ENCODE data around the gene CLEC4G. TPM values are rescaled to one million over a fixed set of nuclear protein-coding genes. Genes with fewer than 3 reads are reported as not detected.
A peak's percentile ranks its signal among the peaks of the same experiment; 100 is the strongest.

Gene CLEC4G
- total and polyA plus RNA-seq, 9 of the 15 experiments (the other 6 are each of a cell fraction or from before 2014, with no cell fraction given), result not detected

GRCh38 chr19:7704280-7705060 is 27.4 kb downstream of the CLEC4G start (continued):
- TF ChIP-seq CTCF (IDR thresholded peaks at IDR 0.05 in 2 of 3, conservative IDR thresholded peaks at IDR 0.05 in 1 of 3; ENCODE audit: insufficient read depth in 2 of 3, low read depth in 1 of 3, low read length in 3 of 3) (no peak), ZNF395 (CRISPR knock-in tag; IDR thresholded peaks at IDR 0.05) (no peak), PRDM10 (IDR thresholded peaks at IDR 0.05; ENCODE audit: partially characterized antibody) (peak; percentile 67), RBM14 (IDR thresholded peaks at IDR 0.05; ENCODE audit: borderline replicate concordance, insufficient read depth, low read depth, low read length) (no peak), KDM1A (IDR thresholded peaks at IDR 0.05) (peak; percentile 78 to 79), BCOR (IDR thresholded peaks at IDR 0.05) (peak; percentile 95), ZNF134 (CRISPR knock-in tag; conservative IDR thresholded peaks at IDR 0.05) (no peak), POLR3G (IDR thresholded peaks at IDR 0.05; ENCODE audit: extremely low read depth, insufficient read length, insufficient replicate concordance) (no peak), ESRRB (CRISPR knock-in tag; IDR thresholded peaks at IDR 0.05; ENCODE audit: borderline replicate concordance) (no peak), E2F4 (CRISPR knock-in tag; IDR thresholded peaks at IDR 0.05; ENCODE audit: low read depth) (no peak), USF1 (CRISPR knock-in tag; IDR thresholded peaks at IDR 0.05) (no peak), ATF3 (IDR thresholded peaks at IDR 0.05) (no peak), ATF3 (CRISPR knock-in tag; conservative IDR thresholded peaks at IDR 0.05) (no peak)
